HEK293T (cell line): ENCODE results near the gene SPECC1L.

Experiments used
- ARNT ChIP-seq: fragments of 450-650 bp; IDR thresholded peaks from 2 replicates; pipeline ENCODE4 v1.6.1; 2017; ENCODE audit warnings: mild to moderate bottlenecking
- BHLHE40 ChIP-seq: fragments of 450-650 bp; IDR thresholded peaks from 2 replicates; pipeline ENCODE4 v1.6.1; 2016; ENCODE audit warnings: mild to moderate bottlenecking, moderate library complexity, borderline replicate concordance
- CTBP1 ChIP-seq: fragments of 450-650 bp; IDR thresholded peaks from 2 replicates; pipeline ENCODE4 v1.6.1; 2016; ENCODE audit warnings: borderline replicate concordance
- ELF4 ChIP-seq: fragments of 450-650 bp; IDR thresholded peaks from 2 replicates; pipeline ENCODE4 v1.6.1; 2017; ENCODE audit warnings: antibody characterized with exemption
- FOXA1 ChIP-seq: fragments of 450-650 bp; IDR thresholded peaks from 2 replicates; pipeline ENCODE4 v1.6.1; 2016; ENCODE audit warnings: mild to moderate bottlenecking
- FOXK2 ChIP-seq: fragments of 450-650 bp; IDR thresholded peaks from 2 replicates; pipeline ENCODE4 v1.6.1; 2016; ENCODE audit warnings: mild to moderate bottlenecking
- FOXM1 ChIP-seq: fragments of 450-650 bp; IDR thresholded peaks from 2 replicates; pipeline ENCODE4 v1.6.1; 2017; ENCODE audit warnings: mild to moderate bottlenecking, borderline replicate concordance
- L3MBTL2 ChIP-seq: fragments of 450-650 bp; conservative IDR thresholded peaks from 2 replicates; pipeline ENCODE4 v1.6.1; 2016; ENCODE audit warnings: mild to moderate bottlenecking
- LEF1 ChIP-seq: fragments of 450-650 bp; IDR thresholded peaks from 2 replicates; pipeline ENCODE4 v1.6.1; 2017; ENCODE audit warnings: mild to moderate bottlenecking, borderline replicate concordance
- NFRKB ChIP-seq: fragments of 450-650 bp; IDR thresholded peaks from 2 replicates; pipeline ENCODE4 v1.6.1; 2016; ENCODE audit warnings: mild to moderate bottlenecking, moderate library complexity
- SP1 ChIP-seq: fragments of 450-650 bp; IDR thresholded peaks from 2 replicates; pipeline ENCODE4 v1.6.1; 2017
- SUZ12 ChIP-seq: fragments of 450-650 bp; IDR thresholded peaks from 2 replicates; pipeline ENCODE4 v1.6.1; 2016; ENCODE audit warnings: mild to moderate bottlenecking
- ZNF384 ChIP-seq: fragments of 450-650 bp; IDR thresholded peaks from 2 replicates; pipeline ENCODE4 v1.6.1; 2016
- TF ChIP-seq, protein P1 (sequence below): fragments of 450-650 bp; IDR thresholded peaks from 2 replicates; pipeline ENCODE4 v1.6.1; 2016

DNA sequence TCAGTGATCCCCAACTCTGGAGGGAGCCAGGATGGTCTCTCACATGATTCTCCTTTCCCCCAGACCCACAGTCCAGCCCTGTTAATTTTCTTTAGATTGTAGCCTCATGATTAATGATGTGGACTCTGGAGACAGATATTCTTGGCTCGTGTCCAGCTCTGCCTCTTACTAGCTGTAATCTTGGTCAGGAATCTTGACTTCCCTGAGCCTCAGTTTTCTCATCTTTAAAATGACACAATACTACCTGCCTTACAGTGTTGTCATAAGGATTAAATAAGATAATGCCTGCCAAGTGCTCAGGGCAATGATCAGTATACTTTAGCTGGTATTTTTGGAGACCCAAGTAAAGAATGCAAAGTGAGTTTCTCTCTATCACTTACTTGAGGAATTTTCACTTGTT, 60.0 kb downstream of the SPECC1L start:
- TF ChIP-seq FOXK2 (no peak), FOXM1 (no peak), SP1 (no peak), BHLHE40 (no peak), ELF4 (no peak), NFRKB (no peak), SUZ12 (no peak), CTBP1 (no peak), FOXA1 (no peak), L3MBTL2 (no peak), ARNT (no peak), LEF1 (no peak), ZNF384 (no peak)
- TF ChIP-seq, protein P1, sequence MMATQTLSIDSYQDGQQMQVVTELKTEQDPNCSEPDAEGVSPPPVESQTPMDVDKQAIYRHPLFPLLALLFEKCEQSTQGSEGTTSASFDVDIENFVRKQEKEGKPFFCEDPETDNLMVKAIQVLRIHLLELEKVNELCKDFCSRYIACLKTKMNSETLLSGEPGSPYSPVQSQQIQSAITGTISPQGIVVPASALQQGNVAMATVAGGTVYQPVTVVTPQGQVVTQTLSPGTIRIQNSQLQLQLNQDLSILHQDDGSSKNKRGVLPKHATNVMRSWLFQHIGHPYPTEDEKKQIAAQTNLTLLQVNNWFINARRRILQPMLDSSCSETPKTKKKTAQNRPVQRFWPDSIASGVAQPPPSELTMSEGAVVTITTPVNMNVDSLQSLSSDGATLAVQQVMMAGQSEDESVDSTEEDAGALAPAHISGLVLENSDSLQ, result 0 out of 2 replicates have a peak, but pooled peaks have one; percentile 11
